KMS-11 (cell line): ENCODE data around the gene AKT1S1.

Experiments used
- H2AFZ ChIP-seq: fragments of 200-600 bp; sonication (generic); 2 replicates; pipeline ENCODE4 v1.6.1; 2016; ENCODE audit warnings: antibody characterized with exemption, mixed run types, low read depth
- H3K27ac ChIP-seq: fragments of 200-600 bp; sonication (generic); 2 replicates; pipeline ENCODE4 v1.6.1; 2016; ENCODE audit warnings: mild to moderate bottlenecking, mixed run types
- H3K27me3 ChIP-seq: fragments of 200-600 bp; sonication (generic); 2 replicates; pipeline ENCODE4 v1.6.1; 2017; ENCODE audit warnings: mild to moderate bottlenecking, low read depth, mixed run types, moderate library complexity; ENCODE audit not compliant: insufficient read depth
- H3K36me3 ChIP-seq: fragments of 200-600 bp; sonication (generic); 2 replicates; pipeline ENCODE4 v1.6.1; 2017; ENCODE audit warnings: mild to moderate bottlenecking, mixed run types; ENCODE audit not compliant: insufficient read depth
- H3K4me1 ChIP-seq: fragments of 200-600 bp; sonication (generic); 2 replicates; pipeline ENCODE4 v1.6.1; 2016; ENCODE audit warnings: mild to moderate bottlenecking, low read depth, mixed run types; ENCODE audit not compliant: poor library complexity, severe bottlenecking
- H3K4me2 ChIP-seq: fragments of 200-600 bp; sonication (generic); 2 replicates; pipeline ENCODE4 v1.7.0; 2016; ENCODE audit warnings: mild to moderate bottlenecking, mixed run types
- H3K4me3 ChIP-seq: fragments of 200-600 bp; sonication (generic); IDR thresholded peaks from 2 replicates; pipeline ENCODE4 v1.6.1; 2017; ENCODE audit warnings: low read depth, low read length, mixed read lengths; ENCODE audit not compliant: insufficient read depth
- H3K79me2 ChIP-seq: fragments of 200-600 bp; sonication (generic); 2 replicates; pipeline ENCODE4 v1.6.1; 2016; ENCODE audit warnings: low read depth, mixed run types; ENCODE audit not compliant: insufficient read depth
- H3K9ac ChIP-seq: fragments of 200-600 bp; sonication (generic); 2 replicates; pipeline ENCODE4 v1.6.1; 2016; ENCODE audit warnings: mild to moderate bottlenecking, mixed run types
- H4K20me1 ChIP-seq: fragments of 200-600 bp; sonication (generic); 2 replicates; pipeline ENCODE4 v1.6.1; 2016; ENCODE audit warnings: mild to moderate bottlenecking, mixed run types; ENCODE audit not compliant: insufficient read depth
- TF ChIP-seq, protein P1 (sequence below): fragments of 200-600 bp; sonication (generic); conservative IDR thresholded peaks from 2 replicates; pipeline ENCODE4 v1.6.1; 2017; ENCODE audit warnings: low read depth, mild to moderate bottlenecking, antibody characterized with exemption, low read length, moderate library complexity, mixed read lengths

The AKT1S1 gene

DNA sequence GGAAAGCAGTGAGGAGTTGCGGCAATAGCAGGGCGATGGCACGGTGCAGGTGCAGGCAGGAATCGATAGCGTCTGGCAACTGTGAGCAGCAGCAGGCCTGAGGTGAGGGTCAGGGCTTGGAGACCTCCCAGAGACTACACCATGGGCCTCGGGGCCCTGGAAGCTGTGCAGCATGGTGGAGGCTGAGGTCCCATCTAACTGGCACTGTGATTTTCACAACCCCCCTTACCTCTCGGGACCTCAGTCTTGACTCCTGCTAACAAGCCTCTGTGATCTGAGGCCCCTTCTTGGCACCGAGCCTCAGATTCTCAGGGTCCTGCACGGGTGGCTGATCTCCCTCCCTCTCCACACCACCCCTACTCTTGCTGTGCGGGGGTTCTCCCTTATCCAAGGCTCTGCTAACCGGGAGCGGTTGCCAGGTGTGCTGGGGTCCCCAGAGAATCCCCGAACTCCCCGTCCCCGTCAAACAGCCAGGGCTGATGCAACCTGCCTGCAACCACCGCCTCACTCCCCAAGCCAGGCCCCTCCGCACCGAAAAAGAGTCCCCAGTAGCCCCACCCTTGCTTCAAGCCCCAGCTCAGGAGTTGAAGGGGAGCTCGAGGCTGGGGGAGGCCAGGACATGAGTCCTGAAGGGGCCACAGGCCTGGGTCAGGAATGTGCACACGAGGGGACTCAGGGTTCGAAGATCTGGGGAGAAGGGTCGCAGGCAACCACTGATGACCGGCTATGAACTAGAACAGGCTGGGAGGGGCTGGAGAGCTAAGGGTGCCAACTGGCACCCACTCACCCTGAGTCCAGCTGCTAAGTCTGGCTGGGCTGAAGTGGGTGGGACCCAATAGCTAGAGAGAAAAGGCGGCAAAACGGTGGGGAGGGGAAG, 47.1 kb upstream of the AKT1S1 start:
- H3K4me1 ChIP-seq: peaks cover 85% of the 10 kb centered on the region
- peak overlapping the region; percentile 54 for H3K9ac ChIP-seq
- H3K4me2 ChIP-seq: peak overlapping the region; percentile 34
- H3K4me3 ChIP-seq: no peak overlapping the region
- H3K36me3 ChIP-seq: peaks cover 14% of the 10 kb centered on the region; the same call in 1 of the 2 replicates
- H4K20me1 ChIP-seq: peaks cover 9% of the 10 kb centered on the region; the same call in 1 of the 2 replicates
- TF ChIP-seq, protein P1, sequence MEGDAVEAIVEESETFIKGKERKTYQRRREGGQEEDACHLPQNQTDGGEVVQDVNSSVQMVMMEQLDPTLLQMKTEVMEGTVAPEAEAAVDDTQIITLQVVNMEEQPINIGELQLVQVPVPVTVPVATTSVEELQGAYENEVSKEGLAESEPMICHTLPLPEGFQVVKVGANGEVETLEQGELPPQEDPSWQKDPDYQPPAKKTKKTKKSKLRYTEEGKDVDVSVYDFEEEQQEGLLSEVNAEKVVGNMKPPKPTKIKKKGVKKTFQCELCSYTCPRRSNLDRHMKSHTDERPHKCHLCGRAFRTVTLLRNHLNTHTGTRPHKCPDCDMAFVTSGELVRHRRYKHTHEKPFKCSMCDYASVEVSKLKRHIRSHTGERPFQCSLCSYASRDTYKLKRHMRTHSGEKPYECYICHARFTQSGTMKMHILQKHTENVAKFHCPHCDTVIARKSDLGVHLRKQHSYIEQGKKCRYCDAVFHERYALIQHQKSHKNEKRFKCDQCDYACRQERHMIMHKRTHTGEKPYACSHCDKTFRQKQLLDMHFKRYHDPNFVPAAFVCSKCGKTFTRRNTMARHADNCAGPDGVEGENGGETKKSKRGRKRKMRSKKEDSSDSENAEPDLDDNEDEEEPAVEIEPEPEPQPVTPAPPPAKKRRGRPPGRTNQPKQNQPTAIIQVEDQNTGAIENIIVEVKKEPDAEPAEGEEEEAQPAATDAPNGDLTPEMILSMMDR: no peak
- H2AFZ ChIP-seq: no peak overlapping the region
- peak overlapping the region; percentile 69 for H3K27ac ChIP-seq
- no peaks in the 10 kb centered on the region for H3K27me3 ChIP-seq
- H3K79me2 ChIP-seq: peaks cover 100% of the 10 kb centered on the region

DNA sequence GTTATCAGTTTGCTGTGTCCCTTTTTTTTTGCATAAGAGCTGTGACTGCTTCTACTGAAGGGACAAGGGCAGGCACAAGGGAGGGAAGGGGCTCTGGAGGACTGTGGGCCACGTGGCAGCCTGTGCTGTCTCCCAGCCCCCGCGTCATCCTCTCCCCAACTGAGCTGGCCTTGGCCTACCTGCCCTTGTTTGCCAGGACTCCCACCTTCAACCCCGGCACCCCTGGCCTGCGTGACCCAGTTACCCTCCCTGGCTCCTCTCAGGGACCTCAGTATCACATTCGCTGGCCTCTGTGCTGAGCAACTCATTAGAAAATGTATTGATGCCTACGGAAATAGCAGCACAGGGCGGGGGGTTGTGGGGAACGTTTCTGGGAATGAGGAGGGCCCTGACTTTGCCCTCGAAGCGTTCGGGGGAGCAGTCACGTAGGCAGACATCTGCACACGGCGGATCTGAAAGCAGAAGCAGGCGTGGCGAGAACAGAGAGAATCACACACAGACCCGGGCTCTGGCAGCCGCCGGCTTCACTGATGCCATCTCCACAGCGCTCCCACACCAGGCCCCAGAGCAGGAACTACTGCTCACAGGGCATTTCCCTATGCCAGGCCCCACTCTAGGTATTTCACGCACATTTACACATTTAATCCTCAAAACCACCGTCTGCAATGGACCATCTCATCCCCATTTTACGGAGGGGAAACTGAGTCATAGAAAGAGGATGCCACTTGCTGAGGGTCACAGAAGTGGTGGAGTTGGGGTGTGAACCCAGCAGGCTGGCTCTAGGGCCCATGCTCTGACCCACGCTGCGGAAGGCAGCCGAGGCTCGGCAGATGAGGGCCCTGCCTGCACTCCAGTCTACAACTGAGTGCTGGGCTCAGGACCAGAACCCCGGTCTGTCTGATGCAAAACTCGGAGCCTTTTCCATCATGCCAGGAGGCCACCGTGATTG, 46.2 kb upstream of the AKT1S1 start:
- Histone ChIP-seq H3K4me2 (peak overlapping the region; percentile 38), H2AFZ (no peak overlapping the region), H3K27ac (peak overlapping the region; percentile 69), H4K20me1 (peaks cover 11% of the 10 kb centered on the region; the same call in 1 of the 2 replicates), H3K4me3 (no peak overlapping the region), H3K27me3 (no peaks in the 10 kb centered on the region), H3K36me3 (peaks cover 14% of the 10 kb centered on the region; the same call in 1 of the 2 replicates), H3K4me1 (peaks cover 88% of the 10 kb centered on the region), H3K9ac (peak overlapping the region; percentile 54), H3K79me2 (peaks cover 97% of the 10 kb centered on the region)
- TF ChIP-seq, protein P1: no peak

DNA sequence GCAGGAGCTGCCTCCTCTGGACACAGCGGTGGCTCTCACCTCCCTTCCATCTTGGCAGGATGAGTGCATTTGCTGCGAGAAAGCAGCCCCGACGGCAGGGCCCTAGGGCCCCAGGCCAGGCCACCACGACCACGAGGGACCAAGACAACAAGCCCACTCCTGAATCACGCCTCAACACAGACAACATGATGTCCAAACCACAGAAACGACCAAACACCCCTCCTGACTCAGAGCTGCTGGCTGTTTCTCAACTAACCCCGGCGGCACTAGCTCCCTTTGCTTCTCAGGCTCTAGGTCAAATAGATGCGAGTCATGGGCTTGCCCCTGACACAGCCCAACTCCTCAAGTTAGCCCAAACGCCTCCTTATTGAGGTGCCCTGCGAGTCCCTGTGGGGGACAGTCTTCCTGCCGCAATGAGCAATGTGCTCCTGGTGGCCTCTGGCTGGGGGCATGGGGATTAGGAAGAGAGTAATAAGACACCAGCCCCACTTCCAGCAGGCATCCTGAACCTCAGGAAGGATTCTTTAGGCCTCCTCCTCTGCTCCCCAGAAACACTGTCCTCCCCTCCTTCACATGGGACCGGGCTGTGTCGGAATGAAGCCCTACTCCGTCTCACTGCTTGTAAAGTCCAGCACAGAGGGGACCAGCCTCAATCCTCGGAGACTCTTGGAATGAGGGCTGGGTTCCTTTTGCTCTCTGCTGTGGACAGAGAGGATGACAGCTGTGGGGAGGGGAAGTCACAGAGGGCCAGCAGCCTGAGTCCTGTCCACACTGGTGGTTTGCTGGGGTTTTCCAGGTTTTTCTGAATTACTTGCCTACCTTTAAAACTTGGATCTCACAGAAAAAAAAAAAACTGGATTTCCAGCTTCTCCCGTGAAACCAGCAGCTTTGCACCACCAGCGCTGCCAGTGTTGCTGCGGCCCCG, 45.0 kb upstream of the AKT1S1 start:
- Histone ChIP-seq H4K20me1 (peaks cover 14% of the 10 kb centered on the region; the same call in 1 of the 2 replicates), H3K4me2 (peak overlapping the region; percentile 38), H3K36me3 (peaks cover 14% of the 10 kb centered on the region; the same call in 1 of the 2 replicates), H3K4me3 (no peak overlapping the region), H3K9ac (peak overlapping the region; percentile 54; the same call in 1 of the 2 replicates), H3K27ac (peak overlapping the region; percentile 69), H2AFZ (no peak overlapping the region), H3K27me3 (no peaks in the 10 kb centered on the region), H3K79me2 (peaks cover 97% of the 10 kb centered on the region), H3K4me1 (peaks cover 78% of the 10 kb centered on the region)
- TF ChIP-seq, protein P1: no peak
